ENCODE data around the gene TMEM175.

DNA sequence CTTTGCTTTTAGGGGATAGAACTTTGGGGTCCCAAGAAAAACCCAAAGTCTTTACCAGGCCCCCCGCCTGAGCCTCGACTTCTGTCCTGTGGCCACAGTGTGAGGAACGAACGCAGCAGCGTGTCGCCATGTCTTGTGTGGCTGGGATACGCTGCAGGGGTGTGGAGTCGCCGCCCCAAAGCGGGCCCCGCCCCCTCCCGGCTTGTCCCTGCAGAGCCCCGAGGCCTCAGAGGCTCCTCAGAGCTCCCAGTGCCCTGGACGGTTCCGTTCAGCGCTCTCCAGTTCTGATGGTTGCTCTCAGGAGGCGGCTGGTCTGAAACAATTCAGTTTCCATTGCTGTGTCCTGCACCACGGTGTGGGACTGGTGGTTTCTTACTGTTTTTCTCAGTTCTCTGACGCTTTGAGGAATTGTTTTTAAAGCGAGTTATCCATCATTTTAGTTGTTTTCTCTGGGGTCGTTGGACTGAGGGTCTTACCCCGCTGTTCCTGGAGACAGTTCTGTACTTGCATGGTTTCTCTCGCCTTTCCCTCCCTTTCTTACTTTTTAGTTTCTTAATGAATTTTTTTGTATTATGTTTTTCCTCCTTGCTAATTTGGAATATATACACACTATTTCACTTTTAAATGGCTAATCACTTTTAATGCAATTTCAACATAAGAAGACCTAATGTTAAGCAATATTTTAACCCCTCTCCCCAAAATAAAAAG is 53.0 kb downstream of the TMEM175 start:
- TF ChIP-seq TOX (CRISPR knock-in tag; IDR thresholded peaks at IDR 0.05; ENCODE audit: borderline replicate concordance) (no peak), SNAI2 (CRISPR knock-in tag; IDR thresholded peaks at IDR 0.05) (no peak), ISL1 (CRISPR knock-in tag; IDR thresholded peaks at IDR 0.05) (no peak), ZNF70 (CRISPR knock-in tag; IDR thresholded peaks at IDR 0.05) (no peak), OSR1 (CRISPR knock-in tag; IDR thresholded peaks at IDR 0.05) (no peak), BACH2 (CRISPR knock-in tag; IDR thresholded peaks at IDR 0.05; ENCODE audit: borderline replicate concordance) (no peak), ZFP30 (CRISPR knock-in tag; IDR thresholded peaks at IDR 0.05) (no peak), RARB (CRISPR knock-in tag; IDR thresholded peaks at IDR 0.05) (no peak)
- TF ChIP-seq, protein P1, sequence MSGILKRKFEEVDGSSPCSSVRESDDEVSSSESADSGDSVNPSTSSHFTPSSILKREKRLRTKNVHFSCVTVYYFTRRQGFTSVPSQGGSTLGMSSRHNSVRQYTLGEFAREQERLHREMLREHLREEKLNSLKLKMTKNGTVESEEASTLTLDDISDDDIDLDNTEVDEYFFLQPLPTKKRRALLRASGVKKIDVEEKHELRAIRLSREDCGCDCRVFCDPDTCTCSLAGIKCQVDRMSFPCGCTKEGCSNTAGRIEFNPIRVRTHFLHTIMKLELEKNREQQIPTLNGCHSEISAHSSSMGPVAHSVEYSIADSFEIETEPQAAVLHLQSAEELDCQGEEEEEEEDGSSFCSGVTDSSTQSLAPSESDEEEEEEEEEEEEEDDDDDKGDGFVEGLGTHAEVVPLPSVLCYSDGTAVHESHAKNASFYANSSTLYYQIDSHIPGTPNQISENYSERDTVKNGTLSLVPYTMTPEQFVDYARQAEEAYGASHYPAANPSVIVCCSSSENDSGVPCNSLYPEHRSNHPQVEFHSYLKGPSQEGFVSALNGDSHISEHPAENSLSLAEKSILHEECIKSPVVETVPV (CRISPR knock-in tag; IDR thresholded peaks at IDR 0.05), result no peak
- TF ChIP-seq, protein P2, sequence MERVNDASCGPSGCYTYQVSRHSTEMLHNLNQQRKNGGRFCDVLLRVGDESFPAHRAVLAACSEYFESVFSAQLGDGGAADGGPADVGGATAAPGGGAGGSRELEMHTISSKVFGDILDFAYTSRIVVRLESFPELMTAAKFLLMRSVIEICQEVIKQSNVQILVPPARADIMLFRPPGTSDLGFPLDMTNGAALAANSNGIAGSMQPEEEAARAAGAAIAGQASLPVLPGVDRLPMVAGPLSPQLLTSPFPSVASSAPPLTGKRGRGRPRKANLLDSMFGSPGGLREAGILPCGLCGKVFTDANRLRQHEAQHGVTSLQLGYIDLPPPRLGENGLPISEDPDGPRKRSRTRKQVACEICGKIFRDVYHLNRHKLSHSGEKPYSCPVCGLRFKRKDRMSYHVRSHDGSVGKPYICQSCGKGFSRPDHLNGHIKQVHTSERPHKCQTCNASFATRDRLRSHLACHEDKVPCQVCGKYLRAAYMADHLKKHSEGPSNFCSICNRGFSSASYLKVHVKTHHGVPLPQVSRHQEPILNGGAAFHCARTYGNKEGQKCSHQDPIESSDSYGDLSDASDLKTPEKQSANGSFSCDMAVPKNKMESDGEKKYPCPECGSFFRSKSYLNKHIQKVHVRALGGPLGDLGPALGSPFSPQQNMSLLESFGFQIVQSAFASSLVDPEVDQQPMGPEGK (CRISPR knock-in tag; IDR thresholded peaks at IDR 0.05; ENCODE audit: borderline replicate concordance), result no peak
- TF ChIP-seq, protein P3, sequence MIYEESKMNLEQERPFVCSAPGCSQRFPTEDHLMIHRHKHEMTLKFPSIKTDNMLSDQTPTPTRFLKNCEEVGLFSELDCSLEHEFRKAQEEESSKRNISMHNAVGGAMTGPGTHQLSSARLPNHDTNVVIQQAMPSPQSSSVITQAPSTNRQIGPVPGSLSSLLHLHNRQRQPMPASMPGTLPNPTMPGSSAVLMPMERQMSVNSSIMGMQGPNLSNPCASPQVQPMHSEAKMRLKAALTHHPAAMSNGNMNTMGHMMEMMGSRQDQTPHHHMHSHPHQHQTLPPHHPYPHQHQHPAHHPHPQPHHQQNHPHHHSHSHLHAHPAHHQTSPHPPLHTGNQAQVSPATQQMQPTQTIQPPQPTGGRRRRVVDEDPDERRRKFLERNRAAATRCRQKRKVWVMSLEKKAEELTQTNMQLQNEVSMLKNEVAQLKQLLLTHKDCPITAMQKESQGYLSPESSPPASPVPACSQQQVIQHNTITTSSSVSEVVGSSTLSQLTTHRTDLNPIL (CRISPR knock-in tag; IDR thresholded peaks at IDR 0.05; ENCODE audit: low read depth), result no peak
- TF ChIP-seq, protein P4, sequence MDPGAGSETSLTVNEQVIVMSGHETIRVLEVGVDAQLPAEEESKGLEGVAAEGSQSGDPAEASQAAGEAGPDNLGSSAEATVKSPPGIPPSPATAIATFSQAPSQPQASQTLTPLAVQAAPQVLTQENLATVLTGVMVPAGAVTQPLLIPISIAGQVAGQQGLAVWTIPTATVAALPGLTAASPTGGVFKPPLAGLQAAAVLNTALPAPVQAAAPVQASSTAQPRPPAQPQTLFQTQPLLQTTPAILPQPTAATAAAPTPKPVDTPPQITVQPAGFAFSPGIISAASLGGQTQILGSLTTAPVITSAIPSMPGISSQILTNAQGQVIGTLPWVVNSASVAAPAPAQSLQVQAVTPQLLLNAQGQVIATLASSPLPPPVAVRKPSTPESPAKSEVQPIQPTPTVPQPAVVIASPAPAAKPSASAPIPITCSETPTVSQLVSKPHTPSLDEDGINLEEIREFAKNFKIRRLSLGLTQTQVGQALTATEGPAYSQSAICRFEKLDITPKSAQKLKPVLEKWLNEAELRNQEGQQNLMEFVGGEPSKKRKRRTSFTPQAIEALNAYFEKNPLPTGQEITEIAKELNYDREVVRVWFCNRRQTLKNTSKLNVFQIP (CRISPR knock-in tag; IDR thresholded peaks at IDR 0.05; ENCODE audit: borderline replicate concordance, low read depth), result no peak

Data from SK-N-SH treated with all-trans-retinoic acid at 6 μM for 48 hours (cell line).